AG09309 (cell line): ENCODE measurements around the gene TWIST1.

Experiments used
- DNase-seq: peaks from one replicate; pipeline ENCODE4 v3.0.0-alpha.2; 2010; ENCODE audit warnings: low read depth
- H3K4me3 ChIP-seq: 2 replicates; pipeline ENCODE4 v1.5.1; 2011; ENCODE audit warnings: mild to moderate bottlenecking, low read depth, low read length, moderate library complexity; ENCODE audit not compliant: control insufficient read depth
- TF ChIP-seq, protein P1 (sequence below): IDR thresholded peaks from 2 replicates; pipeline ENCODE4 v1.5.1; 2011; ENCODE audit warnings: mild to moderate bottlenecking, low read depth, low read length, inconsistent platforms; ENCODE audit not compliant: insufficient read depth, control insufficient read depth; ENCODE audit errors: missing control alignments

The TWIST1 gene

DNA sequence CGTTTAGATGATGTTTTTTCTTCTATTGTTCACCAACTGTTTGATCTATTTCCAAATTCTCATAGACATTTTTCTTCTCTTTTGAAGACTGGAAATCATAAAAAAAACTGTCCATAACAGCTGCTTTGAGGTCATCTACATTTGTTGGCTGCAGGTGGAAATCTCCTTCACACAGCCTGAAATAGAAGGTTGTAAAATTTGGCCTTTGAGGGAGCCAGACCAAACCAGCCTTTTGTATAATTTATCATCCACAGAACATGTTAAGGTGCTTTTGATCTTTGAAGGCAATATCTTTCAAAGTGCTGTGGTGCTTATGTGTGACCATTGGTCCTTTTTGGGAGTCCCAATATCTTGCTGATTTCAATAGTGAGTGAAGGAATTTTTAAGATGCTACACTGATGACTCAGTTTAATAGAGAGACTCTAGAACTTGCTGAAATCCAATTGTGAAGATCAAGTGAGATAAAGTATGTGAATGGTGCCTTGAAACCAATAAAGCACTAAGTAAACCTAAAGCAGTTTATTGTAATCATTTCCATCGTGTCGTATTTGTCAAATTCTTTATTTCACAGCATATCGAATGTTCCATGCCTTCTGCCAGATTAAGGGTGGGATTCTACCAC, 22.4 kb upstream of the TWIST1 start:
- H3K4me3 ChIP-seq = no peak overlapping the region
- no peak for DNase-seq
- TF ChIP-seq, protein P1, sequence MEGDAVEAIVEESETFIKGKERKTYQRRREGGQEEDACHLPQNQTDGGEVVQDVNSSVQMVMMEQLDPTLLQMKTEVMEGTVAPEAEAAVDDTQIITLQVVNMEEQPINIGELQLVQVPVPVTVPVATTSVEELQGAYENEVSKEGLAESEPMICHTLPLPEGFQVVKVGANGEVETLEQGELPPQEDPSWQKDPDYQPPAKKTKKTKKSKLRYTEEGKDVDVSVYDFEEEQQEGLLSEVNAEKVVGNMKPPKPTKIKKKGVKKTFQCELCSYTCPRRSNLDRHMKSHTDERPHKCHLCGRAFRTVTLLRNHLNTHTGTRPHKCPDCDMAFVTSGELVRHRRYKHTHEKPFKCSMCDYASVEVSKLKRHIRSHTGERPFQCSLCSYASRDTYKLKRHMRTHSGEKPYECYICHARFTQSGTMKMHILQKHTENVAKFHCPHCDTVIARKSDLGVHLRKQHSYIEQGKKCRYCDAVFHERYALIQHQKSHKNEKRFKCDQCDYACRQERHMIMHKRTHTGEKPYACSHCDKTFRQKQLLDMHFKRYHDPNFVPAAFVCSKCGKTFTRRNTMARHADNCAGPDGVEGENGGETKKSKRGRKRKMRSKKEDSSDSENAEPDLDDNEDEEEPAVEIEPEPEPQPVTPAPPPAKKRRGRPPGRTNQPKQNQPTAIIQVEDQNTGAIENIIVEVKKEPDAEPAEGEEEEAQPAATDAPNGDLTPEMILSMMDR = no peak

DNA sequence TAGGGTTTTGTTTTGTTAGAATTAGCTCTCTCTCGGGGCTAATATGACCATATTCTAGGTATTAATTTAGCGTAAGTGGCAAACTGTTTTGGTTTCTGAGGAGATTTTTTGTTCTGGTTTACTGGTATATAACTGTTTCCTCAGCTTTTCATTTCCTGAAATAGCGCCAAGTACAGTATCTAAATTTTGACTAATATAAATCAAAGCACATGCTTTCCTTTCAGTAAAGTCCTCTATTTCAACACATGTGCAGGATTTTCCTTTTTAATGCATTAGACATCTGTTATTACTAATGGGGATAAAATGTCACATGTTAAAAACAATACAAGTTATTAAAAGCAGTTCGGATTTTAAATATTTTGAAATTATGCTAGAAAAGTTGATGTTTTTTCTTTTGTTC, 16.4 kb upstream of the TWIST1 start:
- TF ChIP-seq, protein P1 = no peak
- no peak overlapping the region for H3K4me3 ChIP-seq
- no peak for DNase-seq

DNA sequence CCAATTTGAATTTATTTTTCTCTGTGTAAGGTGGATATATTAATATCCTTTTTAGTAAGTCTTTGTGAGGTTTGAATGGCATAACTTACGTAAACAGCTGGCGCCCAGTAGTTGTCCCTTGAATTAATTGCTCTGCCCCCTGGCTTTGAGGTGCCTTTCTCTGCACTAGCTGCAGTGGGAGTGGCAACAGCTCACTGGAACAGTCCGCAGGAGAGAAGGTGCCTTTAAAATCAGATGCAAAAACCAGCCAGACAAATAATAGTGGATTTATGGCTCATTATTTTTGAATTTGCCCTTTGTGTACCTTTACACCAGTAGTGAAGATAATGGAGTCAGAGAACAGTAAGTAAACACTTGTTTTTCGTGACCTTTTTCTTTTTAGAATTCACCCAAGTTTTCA, 16.0 kb upstream of the TWIST1 start:
- TF ChIP-seq, protein P1 = no peak

DNA sequence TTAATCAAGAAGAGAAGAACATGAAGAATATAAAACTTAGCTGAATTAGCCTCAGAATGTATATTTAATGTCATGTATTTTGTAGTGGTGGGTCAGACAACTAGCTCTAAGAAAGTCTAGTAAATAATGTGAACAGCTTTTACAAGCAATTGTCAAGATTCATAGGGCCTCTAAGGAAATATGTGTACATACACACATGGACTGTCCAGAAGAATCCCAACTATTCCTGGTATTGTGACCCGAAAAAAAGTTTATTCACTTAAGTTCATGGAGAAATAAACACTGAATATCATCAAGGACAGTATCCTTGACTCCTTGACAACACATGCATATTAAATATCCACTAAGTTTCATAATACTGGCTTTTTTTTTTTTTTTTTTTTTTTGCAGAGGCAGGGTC, 11.4 kb upstream of the TWIST1 start:
- DNase-seq = no peak
- no peak overlapping the region for H3K4me3 ChIP-seq
- TF ChIP-seq, protein P1 = no peak

More for the DNA sequence above, 16.0 kb upstream of the TWIST1 start:
- DNase-seq = no peak
- no peak overlapping the region for H3K4me3 ChIP-seq

DNA sequence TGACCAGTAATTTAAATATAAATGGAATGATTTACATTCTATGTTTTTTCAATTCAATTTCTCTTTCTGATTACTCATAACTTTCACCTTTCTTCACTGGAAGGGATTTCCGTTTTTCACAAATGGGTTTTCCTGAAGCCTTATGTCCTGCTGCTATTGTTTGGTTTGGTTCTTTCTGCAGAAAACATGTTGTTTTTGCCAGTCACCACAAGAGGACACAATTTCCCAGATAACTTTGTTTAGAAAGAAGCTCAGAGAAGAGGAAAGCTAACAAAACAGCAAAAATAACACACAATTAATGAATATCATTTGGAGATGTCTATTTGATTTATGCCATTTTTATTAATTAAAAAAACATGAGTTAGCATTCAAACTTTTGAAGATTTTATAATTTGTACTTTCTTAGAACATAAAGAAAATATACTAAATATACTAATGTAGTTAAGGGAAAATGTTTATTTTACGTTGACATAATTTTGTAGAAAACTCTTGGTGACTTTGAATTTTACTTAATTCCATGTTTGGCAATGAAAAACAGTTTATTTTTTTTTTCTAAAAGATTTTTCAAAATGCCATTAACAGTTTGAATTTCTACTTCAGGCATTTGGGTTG, 4.6 kb upstream of the TWIST1 start:
- DNase-seq = no peak
- TF ChIP-seq, protein P1 = peak; percentile 86
- no peak overlapping the region for H3K4me3 ChIP-seq

DNA sequence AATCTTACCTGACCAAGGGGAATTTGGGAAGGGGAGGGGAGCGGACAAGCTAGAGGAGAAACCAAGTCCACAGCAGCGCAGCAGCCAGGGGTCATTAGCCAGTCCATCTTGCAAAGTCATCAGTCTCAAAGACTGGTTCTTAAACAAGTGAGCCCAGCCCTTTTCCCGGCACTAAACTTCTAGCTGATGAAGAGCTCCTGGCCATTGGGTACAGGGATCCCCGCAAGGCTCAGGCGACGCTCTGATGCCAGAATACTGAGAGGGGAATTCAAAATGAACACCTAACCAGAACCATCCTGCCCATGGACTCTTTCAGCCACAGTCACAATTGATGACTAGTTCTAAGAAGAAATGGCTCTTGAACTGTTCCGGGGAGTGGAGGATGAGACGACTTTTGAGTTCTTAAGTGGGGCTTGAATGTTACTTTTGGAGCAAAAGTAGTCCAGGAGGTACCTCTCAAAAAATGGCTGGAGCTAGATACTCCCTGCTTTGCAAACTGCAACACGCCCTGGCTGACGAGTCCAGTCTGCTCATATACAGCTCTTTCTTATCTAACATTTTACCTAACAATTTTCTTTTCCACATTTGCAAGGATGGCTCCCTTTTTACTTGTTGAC, 2.5 kb upstream of the TWIST1 start:
- peak overlapping the region; percentile 13; the same call in 1 of the 2 replicates for H3K4me3 ChIP-seq
- TF ChIP-seq, protein P1 = no peak
- DNase-seq = no peak

DNA sequence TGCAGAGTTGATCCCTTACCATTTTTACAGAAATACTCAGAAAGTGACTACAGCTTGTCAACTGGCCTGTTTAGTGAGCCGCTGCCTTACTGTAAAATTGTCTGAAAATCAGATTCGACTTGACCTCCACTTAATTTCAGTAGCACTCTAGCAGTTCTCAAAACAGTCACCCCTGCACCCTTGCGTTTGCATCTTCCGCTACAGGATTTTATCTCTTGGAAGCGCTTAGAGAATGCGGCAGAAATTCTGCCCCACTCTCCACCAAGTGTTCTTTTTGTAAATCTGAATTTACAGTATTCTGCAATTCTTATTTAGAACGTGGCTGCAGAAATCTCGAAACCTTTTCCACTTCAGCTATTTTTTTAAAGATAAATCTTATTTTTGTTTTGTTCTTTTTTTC, 1.9 kb upstream of the TWIST1 start:
- TF ChIP-seq, protein P1 = no peak
- DNase-seq = no peak
- peak overlapping the region; percentile 95; the same call in 1 of the 2 replicates for H3K4me3 ChIP-seq
